Small intestine (tissue), 7 donors: ENCODE measurements around the gene PDSS1. TPM values are rescaled to one million over a fixed set of nuclear protein-coding genes. Genes with fewer than 3 reads are reported as not detected.
"Not testable (repeated sequence)": the region's sequence is repeated elsewhere in the genome, so short reads cannot be mapped to it uniquely, and the experiment has no call there.

Experiments used
- DNase-seq, 2 donors: peaks; one replicate each; pipeline versions ENCODE4 v3.0.0 to v3.0.0-alpha.2; 2013
- FAIRE-seq: peaks from 2 replicates; lab custom pipeline; 2012; peaks lifted over from hg19 to GRCh38; lab: Jason Lieb, UNC
- H3K27ac ChIP-seq, 3 donors: one replicate each; pipeline ENCODE4 v1.5.1; 2013; ENCODE audit warnings: low read length in 2 of 3, mild to moderate bottlenecking in 2 of 3, control low read depth in 1 of 3, inconsistent platforms in 1 of 3, low read depth in 1 of 3, moderate library complexity in 1 of 3
- H3K27me3 ChIP-seq, 3 donors: one replicate each; pipeline ENCODE4 v1.6.1; 2013; ENCODE audit warnings: low read length in 3 of 3, inconsistent platforms in 1 of 3; ENCODE audit not compliant: control insufficient read depth in 3 of 3, insufficient read depth in 3 of 3
- H3K36me3 ChIP-seq, 3 donors: one replicate each; pipeline ENCODE4 v1.6.1; 2013; ENCODE audit warnings: low read length in 3 of 3, inconsistent platforms in 1 of 3, low read depth in 1 of 3, mild to moderate bottlenecking in 1 of 3, moderate library complexity in 1 of 3; ENCODE audit not compliant: control insufficient read depth in 3 of 3, insufficient read depth in 2 of 3
- H3K4me1 ChIP-seq, 3 donors: one replicate each; pipeline ENCODE4 v1.6.1; 2013; ENCODE audit warnings: low read length in 2 of 3, inconsistent platforms in 1 of 3, low read depth in 1 of 3, mild to moderate bottlenecking in 1 of 3, moderate library complexity in 1 of 3; ENCODE audit not compliant: control insufficient read depth in 3 of 3, insufficient read depth in 2 of 3
- H3K4me3 ChIP-seq, 3 donors: one replicate each; pipeline ENCODE4 v1.5.1; 2013; ENCODE audit warnings: low read length in 3 of 3, control low read depth in 1 of 3, inconsistent platforms in 1 of 3, low read depth in 1 of 3, mild to moderate bottlenecking in 1 of 3, moderate library complexity in 1 of 3
- H3K9me3 ChIP-seq, 2 donors: one replicate each; pipeline ENCODE4 v1.6.1; 2013; ENCODE audit warnings: low read depth in 1 of 2, low read length in 1 of 2; ENCODE audit not compliant: control insufficient read depth in 2 of 2, insufficient read depth in 1 of 2
- WGBS, 3 donors: extraction: QIAGEN DNeasy Blood & Tissue Kit; methylation state at CpG; one replicate each; pipeline ENCODE4 v1.1.7; 2013; 5-methylcytosine and 5-hydroxymethylcytosine counted together
- polyA plus RNA-seq, 4 donors: library from polyadenylated mRNA; stranded (reverse) in 3 of 4; unstranded in 1 of 4; fragments of 200-250 nt in 3 of 4; fragments of 120-200 nt in 1 of 4; gene quantifications; one replicate each; pipeline versions ENCODE4 v1.2.1 to v1.2.3, GENCODE V29; 2013
- donor health status: healthy with polysubstance abuse.
- donor health status: control.
- donor health status: control.
- donor health status: Bipolar disorder and iron deficiency.
- donor health status: healthy.

The PDSS1 gene
- polyA plus RNA-seq, 4 donors: 23.5 to 62.8 (median 45.3) TPM

GRCh38 chr10:26665080-26666048, 32.1 kb upstream of the PDSS1 start:
- 74 to 78% (median 78%) methylated on average over 7 of the region's 7 CpGs for WGBS, 3 donors
- Histone ChIP-seq H3K4me3 (no peak overlapping the region), H3K9me3 (peaks cover 0 to 7% of the 10 kb centered on the region in 2 donors), H3K27me3 (peaks cover 0 to 2% (median 0%) of the 10 kb centered on the region in 3 donors), H3K27ac (no peak overlapping the region), H3K4me1 (no peaks in the 10 kb centered on the region), H3K36me3 (no peaks in the 10 kb centered on the region)
- no peak for DNase-seq
- FAIRE-seq: no peak

- Histone ChIP-seq H3K27ac (no peak overlapping the region), H3K4me1 (no peaks in the 10 kb centered on the region), H3K27me3 (no peaks in the 10 kb centered on the region), H3K9me3 (no peaks in the 10 kb centered on the region), H3K4me3 (no peak overlapping the region), H3K36me3 (no peaks in the 10 kb centered on the region)
- no peak for FAIRE-seq
- no peak for DNase-seq
- 65 to 86% (median 84%) methylated on average over 1 of the region's 1 CpG for WGBS, 3 donors
Observed at GRCh38 chr10:26675873-26676257, 21.6 kb upstream of the PDSS1 start.

DNA sequence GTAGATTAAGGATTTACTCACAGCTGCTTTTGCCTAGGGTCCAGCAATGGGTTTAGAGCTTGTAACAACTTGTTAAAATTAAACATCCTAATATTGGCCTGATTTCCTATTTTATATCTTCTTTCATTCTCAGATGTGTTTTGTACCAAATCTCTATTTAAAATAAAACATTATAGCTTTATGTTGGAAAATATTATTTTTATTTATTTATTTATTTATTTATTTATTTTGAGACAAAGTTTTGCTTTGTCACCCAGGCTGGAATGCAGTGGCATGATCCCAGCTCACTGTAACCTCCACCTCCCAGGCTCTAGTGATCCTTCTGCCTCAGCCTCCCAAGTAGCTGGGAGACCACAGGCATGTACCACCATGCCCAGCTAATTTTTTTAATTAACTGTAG, 17.9 kb upstream of the PDSS1 start:
- no peaks in the 10 kb centered on the region for H3K9me3 ChIP-seq
- no peaks in the 10 kb centered on the region for H3K27me3 ChIP-seq
- H3K4me1 ChIP-seq: no peaks in the 10 kb centered on the region
- FAIRE-seq: no peak
- DNase-seq: no peak
- no peak overlapping the region for H3K4me3 ChIP-seq
- no peaks in the 10 kb centered on the region for H3K36me3 ChIP-seq
- no peak overlapping the region for H3K27ac ChIP-seq

DNA sequence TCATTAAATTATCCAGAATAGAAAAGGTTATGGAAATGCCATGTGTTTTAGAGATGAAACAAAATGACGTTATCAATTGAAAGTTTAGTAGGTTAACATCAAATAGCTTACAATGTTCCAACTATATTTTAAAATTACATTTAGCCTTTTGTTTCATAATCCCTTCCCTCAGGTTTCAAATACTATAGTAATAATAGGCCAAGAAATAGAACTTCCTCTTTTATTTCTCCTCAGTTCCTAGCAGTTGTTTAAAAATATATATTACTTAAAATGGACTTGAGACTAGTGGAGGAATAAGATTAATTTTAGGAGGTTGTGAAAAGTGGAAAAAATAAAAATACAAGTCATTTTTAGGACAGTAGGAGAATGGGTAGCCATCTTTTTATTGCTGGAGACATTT, 16.4 kb upstream of the PDSS1 start:
- FAIRE-seq (peak; percentile 79), DNase-seq (no peak)
- Histone ChIP-seq H3K9me3 (no peaks in the 10 kb centered on the region), H3K36me3 (no peaks in the 10 kb centered on the region), H3K27me3 (no peaks in the 10 kb centered on the region), H3K4me3 (no peak overlapping the region), H3K4me1 (no peaks in the 10 kb centered on the region), H3K27ac (no peak overlapping the region)
- WGBS, 3 donors: 76 to 91% (median 88%) methylated on average over 1 of the region's 1 CpG

DNA sequence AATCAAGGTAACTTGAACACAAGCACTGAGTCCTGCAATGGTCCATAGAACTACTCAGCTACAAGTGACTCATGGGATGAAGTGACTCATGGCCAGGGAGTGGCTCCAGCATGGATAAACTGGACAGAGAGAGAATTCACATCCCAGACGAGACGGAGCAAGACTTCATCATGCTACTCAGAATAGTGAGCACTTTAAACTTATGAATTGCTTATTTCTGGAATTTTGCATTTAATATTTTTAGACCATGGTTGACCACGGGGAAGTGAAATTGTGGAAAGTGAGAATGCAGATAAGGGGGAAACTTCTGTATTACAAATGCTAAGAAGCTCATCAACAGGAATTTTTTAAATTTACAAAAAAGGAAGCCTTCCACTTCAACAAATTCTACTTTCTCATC, 15.5 kb upstream of the PDSS1 start:
- not testable (repeated sequence) for H3K36me3 ChIP-seq, H3K4me1 ChIP-seq, H3K27me3 ChIP-seq, H3K27ac ChIP-seq, H3K4me3 ChIP-seq, H3K9me3 ChIP-seq
- FAIRE-seq (peak; percentile 97), DNase-seq (peak in 1 of 2 donors; percentile 70)
- WGBS, 3 donors: 25 to 61% (median 32%) methylated on average over 3 of the region's 3 CpGs

GRCh38 chr10:26682931-26683330, 14.6 kb upstream of the PDSS1 start:
- no peaks in the 10 kb centered on the region for H3K9me3 ChIP-seq
- H3K4me3 ChIP-seq: no peak overlapping the region
- 64 to 72% (median 65%) methylated on average over 6 of the region's 6 CpGs for WGBS, 3 donors
- no peak overlapping the region for H3K27ac ChIP-seq
- DNase-seq: no peak
- FAIRE-seq: no peak
- no peaks in the 10 kb centered on the region for H3K27me3 ChIP-seq
- H3K4me1 ChIP-seq: no peaks in the 10 kb centered on the region
- H3K36me3 ChIP-seq: no peaks in the 10 kb centered on the region

DNA sequence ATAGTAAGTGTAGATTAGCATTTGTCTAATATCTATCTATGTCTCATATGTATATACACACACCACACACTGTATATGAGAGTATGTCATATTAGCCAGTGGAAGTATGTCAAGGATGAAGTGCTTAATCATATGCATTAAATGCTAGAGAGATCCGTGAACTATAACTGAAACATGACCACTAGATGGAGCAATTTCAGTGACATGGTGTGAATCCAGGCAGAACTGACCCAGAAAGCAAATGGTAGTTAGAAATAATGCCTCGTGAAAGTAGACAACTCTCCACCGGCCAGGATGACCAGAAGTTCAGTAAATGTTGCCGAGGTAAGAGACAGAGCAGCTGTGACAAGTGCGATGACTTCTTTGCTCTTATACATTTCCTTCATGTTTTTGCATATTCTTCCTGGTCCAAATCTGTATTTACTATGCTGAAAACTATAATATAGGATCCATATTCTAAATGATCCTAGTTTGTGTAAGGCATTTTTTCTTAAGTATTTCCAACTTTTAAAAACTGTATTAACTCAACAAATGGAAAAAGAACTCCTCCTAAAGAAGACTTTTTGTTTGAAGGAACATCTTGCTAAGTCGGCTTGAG, 12.7 kb upstream of the PDSS1 start:
- peak; percentile 95 for FAIRE-seq

DNA sequence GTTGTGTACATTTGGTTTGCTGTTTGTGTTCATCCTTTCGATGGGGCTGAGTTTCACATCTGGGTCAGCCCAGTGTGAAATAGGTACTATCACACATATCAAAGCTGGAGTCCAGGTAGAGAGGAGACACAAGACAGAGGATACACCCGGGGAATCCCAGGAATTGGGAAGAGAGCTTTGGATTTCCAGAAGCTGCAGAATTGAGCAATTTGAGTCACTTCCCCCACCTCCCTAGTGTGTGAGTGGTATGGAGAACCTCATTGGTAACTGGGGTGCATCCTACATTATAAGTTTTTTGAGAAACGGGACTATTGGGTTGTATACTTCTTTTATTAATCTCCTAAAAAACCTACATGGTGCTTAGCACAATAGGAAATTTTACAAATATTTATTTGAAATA, 12.1 kb upstream of the PDSS1 start:
- no peak for DNase-seq
- no peak for FAIRE-seq
- Histone ChIP-seq H3K27me3 (no peaks in the 10 kb centered on the region), H3K27ac (no peak overlapping the region), H3K4me1 (no peaks in the 10 kb centered on the region), H3K4me3 (no peak overlapping the region), H3K9me3 (no peaks in the 10 kb centered on the region), H3K36me3 (no peaks in the 10 kb centered on the region)
- 82 to 92% (median 89%) methylated on average over 3 of the region's 3 CpGs for WGBS, 3 donors

More for the DNA sequence above, 12.7 kb upstream of the PDSS1 start:
- not testable (repeated sequence) for H3K27me3 ChIP-seq, H3K4me3 ChIP-seq, H3K4me1 ChIP-seq, H3K36me3 ChIP-seq, H3K9me3 ChIP-seq, H3K27ac ChIP-seq
- 20 to 25% (median 22%) methylated on average over 6 of the region's 6 CpGs for WGBS, 3 donors
- DNase-seq: peak; percentile 49 to 74
